ENCODE measurements around the gene PRTFDC1.

DNA sequence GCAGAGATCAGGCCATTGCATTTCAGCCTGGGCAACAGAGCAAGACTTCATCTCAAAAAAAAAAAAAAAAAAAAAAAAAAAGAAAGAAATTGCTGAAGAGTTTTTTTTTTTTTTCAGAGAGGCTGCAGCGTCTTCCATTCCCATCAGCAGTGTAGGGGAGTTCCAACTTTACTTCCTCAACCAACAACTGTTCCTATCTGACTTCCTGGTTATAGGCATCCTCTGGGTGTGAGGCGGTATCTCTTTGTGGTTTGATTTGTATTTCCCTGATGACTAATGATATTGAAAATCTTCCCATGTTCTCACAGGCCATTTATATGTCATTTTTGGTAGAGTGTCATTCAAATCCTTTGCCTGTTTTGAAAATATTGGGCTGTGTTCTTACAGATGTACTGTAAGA lies 40.2 kb downstream of the PRTFDC1 start:
- TF ChIP-seq, protein P1, sequence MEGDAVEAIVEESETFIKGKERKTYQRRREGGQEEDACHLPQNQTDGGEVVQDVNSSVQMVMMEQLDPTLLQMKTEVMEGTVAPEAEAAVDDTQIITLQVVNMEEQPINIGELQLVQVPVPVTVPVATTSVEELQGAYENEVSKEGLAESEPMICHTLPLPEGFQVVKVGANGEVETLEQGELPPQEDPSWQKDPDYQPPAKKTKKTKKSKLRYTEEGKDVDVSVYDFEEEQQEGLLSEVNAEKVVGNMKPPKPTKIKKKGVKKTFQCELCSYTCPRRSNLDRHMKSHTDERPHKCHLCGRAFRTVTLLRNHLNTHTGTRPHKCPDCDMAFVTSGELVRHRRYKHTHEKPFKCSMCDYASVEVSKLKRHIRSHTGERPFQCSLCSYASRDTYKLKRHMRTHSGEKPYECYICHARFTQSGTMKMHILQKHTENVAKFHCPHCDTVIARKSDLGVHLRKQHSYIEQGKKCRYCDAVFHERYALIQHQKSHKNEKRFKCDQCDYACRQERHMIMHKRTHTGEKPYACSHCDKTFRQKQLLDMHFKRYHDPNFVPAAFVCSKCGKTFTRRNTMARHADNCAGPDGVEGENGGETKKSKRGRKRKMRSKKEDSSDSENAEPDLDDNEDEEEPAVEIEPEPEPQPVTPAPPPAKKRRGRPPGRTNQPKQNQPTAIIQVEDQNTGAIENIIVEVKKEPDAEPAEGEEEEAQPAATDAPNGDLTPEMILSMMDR (conservative IDR thresholded peaks at IDR 0.05; ENCODE audit: low read length): no peak
- no peak for TF ChIP-seq EZH2phosphoT487 (IDR thresholded peaks at IDR 0.05; ENCODE audit: borderline replicate concordance, low read depth, low read length)

Data from OCI-LY7 (cell line).